Ascending aorta (tissue), 2 donors: ENCODE results near the gene SELENOP. TPM values are rescaled to one million over a fixed set of nuclear protein-coding genes. Genes with fewer than 3 reads are reported as not detected.
A peak's percentile ranks its signal among the peaks of the same experiment; 100 is the strongest.

Experiments
- DNase-seq, 2 donors: peaks; one replicate each; pipeline ENCODE4 v3.0.0-alpha.2; 2019; ENCODE audit warnings: low spot score in 2 of 2
- H3K27ac ChIP-seq, 2 donors: fragments of 200-600 bp; sonication (generic); one replicate each; pipeline ENCODE4 v1.5.1; 2016 to 2017; ENCODE audit warnings: mild to moderate bottlenecking in 1 of 2
- H3K27me3 ChIP-seq: fragments of 200-600 bp; sonication (generic); one replicate; pipeline ENCODE4 v1.5.1; 2017
- H3K36me3 ChIP-seq, 2 donors: fragments of 200-600 bp; sonication (generic); one replicate each; pipeline ENCODE4 v1.5.1; 2016
- H3K4me1 ChIP-seq, 2 donors: fragments of 200-600 bp; sonication (generic); one replicate each; pipeline ENCODE4 v1.5.1; 2016 to 2017; ENCODE audit warnings: mild to moderate bottlenecking in 1 of 2
- H3K4me3 ChIP-seq, 2 donors: fragments of 200-600 bp; sonication (generic); one replicate each; pipeline ENCODE4 v1.5.1; 2016 to 2017; ENCODE audit warnings: mild to moderate bottlenecking in 1 of 2
- H3K9me3 ChIP-seq, 2 donors: fragments of 200-600 bp; sonication (generic); one replicate each; pipeline ENCODE4 v1.5.1; 2016
- CTCF ChIP-seq, 3 experiments: fragments of 200-600 bp in 2 of 3; fragments of 450-650 bp in 1 of 3; sonication (generic) in 2 of 3; IDR thresholded peaks; one replicate each; pipeline ENCODE4 v1.5.1; 2016 to 2019; ENCODE audit warnings: antibody characterized with exemption in 3 of 3, mild to moderate bottlenecking in 1 of 3, moderate library complexity in 1 of 3
- intact Hi-C: fragments of 100-400 bp; cut with DNase I; formaldehyde crosslinking; loops from one replicate; pipeline ENCODE4 v1.15.1; 2023
- total RNA-seq: library from RNA; depleted of rRNA; stranded (reverse); fragments of >200 nt; gene quantifications from one replicate; pipeline ENCODE4 v1.1.0, GENCODE V29; 2016

The SELENOP gene
- total RNA-seq, 1 donor from 2014 or later = 119 TPM

- Histone ChIP-seq H3K4me1 (no peaks in the 10 kb centered on the region), H3K9me3 (no peaks in the 10 kb centered on the region), H3K27ac (no peak overlapping the region), H3K36me3 (no peaks in the 10 kb centered on the region), H3K27me3 (no peaks in the 10 kb centered on the region), H3K4me3 (no peak overlapping the region)
- TF ChIP-seq CTCF (IDR thresholded peaks at IDR 0.05) = no peak
- no peak for DNase-seq
- intact Hi-C loops = no loop called here
These were observed 51.3 kb downstream of the SELENOP start for GRCh38 chr5:42760426-42760825.

- Histone ChIP-seq H3K4me3 (no peak overlapping the region), H3K36me3 (no peaks in the 10 kb centered on the region), H3K27ac (no peak overlapping the region), H3K9me3 (no peaks in the 10 kb centered on the region), H3K27me3 (no peaks in the 10 kb centered on the region), H3K4me1 (no peaks in the 10 kb centered on the region)
- no peak for TF ChIP-seq CTCF (IDR thresholded peaks at IDR 0.05)
- no peak for DNase-seq
- intact Hi-C loops = no loop called here
These were observed 52.2 kb downstream of the SELENOP start for GRCh38 chr5:42759456-42759855.

- DNase-seq = peak in 1 of 2 donors; percentile 54
- Histone ChIP-seq H3K4me1 (no peaks in the 10 kb centered on the region), H3K4me3 (peak within 1 kb of the TSS; percentile 10 to 66), H3K27me3 (no peaks in the 10 kb centered on the region), H3K9me3 (no peaks in the 10 kb centered on the region), H3K36me3 (no peaks in the 10 kb centered on the region), H3K27ac (no peak within 1 kb of the TSS)
- intact Hi-C loops = no loop called here
- TF ChIP-seq CTCF (IDR thresholded peaks at IDR 0.05) = no peak
These were observed 54.8 kb downstream of the SELENOP start, which contains the start of gene CCDC152 for GRCh38 chr5:42756606-42757601. CCDC152 (plus strand) TSS chr5:42756818; CDS start chr5:42759122, 2,304 bp downstream.

GRCh38 chr5:42753099-42753498 lies 58.6 kb downstream of the SELENOP start:
- Histone ChIP-seq H3K27me3 (no peaks in the 10 kb centered on the region), H3K9me3 (no peaks in the 10 kb centered on the region), H3K36me3 (no peaks in the 10 kb centered on the region), H3K27ac (no peak overlapping the region), H3K4me1 (peaks cover 0 to under 1% of the 10 kb centered on the region in 2 donors), H3K4me3 (no peak overlapping the region)
- TF ChIP-seq CTCF (IDR thresholded peaks at IDR 0.05) = no peak
- DNase-seq = no peak
- intact Hi-C loops = no loop called here

GRCh38 chr5:42751044-42751443 lies 60.6 kb downstream of the SELENOP start:
- H3K4me3 ChIP-seq = no peak overlapping the region
- H3K27me3 ChIP-seq = no peaks in the 10 kb centered on the region
- no peaks in the 10 kb centered on the region for H3K9me3 ChIP-seq
- no peak for DNase-seq
- no peak for TF ChIP-seq CTCF (IDR thresholded peaks at IDR 0.05)
- H3K36me3 ChIP-seq = no peaks in the 10 kb centered on the region
- intact Hi-C loops = no loop called here
- H3K27ac ChIP-seq = no peak overlapping the region
- peaks cover 0 to 6% of the 10 kb centered on the region in 2 donors for H3K4me1 ChIP-seq
